Stimulated activated naive CD8-positive, alpha-beta T cell treated with anti-CD3 and anti-CD28 coated beads, Interleukin-15, amount 100 ng/mL, for 72 hours (primary cell): Measurements from ENCODE around the gene CCNT2.

Source experiments
- ATAC-seq: fragments of 150-1000 bp; cut with Tn5 transposase; 2 replicates; pipeline ENCODE4 v1.10.0; 2021; ENCODE audit warnings: mild to moderate bottlenecking, moderate library complexity
- DNase-seq, 2 donors: peaks; one replicate each; pipeline ENCODE4 v3.0.0; 2021 to 2022
- H3K27ac Mint-ChIP-seq, 2 donors: one replicate each; pipeline ENCODE4 v1.8.0; 2022; ENCODE audit warnings: mild to moderate bottlenecking in 2 of 2, mixed read lengths in 2 of 2, moderate library complexity in 2 of 2
- H3K27me3 Mint-ChIP-seq: one replicate; pipeline ENCODE4 v1.8.0; 2022; ENCODE audit warnings: mixed read lengths
- H3K4me1 Mint-ChIP-seq: one replicate; pipeline ENCODE4 v1.8.0; 2022; ENCODE audit warnings: mild to moderate bottlenecking, mixed read lengths
- H3K4me3 Mint-ChIP-seq, 2 donors: one replicate each; pipeline ENCODE4 v1.8.0; 2022; ENCODE audit warnings: mild to moderate bottlenecking in 2 of 2, mixed read lengths in 2 of 2, moderate library complexity in 1 of 2
- H3K9me3 Mint-ChIP-seq, 2 donors: one replicate each; pipeline ENCODE4 v1.8.0; 2022; ENCODE audit warnings: mixed read lengths in 2 of 2

CCNT2 gene

GRCh38 chr2:134910763-134911399 is 7.7 kb upstream of the CCNT2 start:
- Mint-ChIP-seq H3K4me3 (no peak overlapping the region), H3K4me1 (no peaks in the 10 kb centered on the region), H3K9me3 (peaks cover 9 to 12% of the 10 kb centered on the region in 2 donors), H3K27ac (no peak overlapping the region), H3K27me3 (no peaks in the 10 kb centered on the region)
- ATAC-seq = no peak
- DNase-seq = no peak

DNA sequence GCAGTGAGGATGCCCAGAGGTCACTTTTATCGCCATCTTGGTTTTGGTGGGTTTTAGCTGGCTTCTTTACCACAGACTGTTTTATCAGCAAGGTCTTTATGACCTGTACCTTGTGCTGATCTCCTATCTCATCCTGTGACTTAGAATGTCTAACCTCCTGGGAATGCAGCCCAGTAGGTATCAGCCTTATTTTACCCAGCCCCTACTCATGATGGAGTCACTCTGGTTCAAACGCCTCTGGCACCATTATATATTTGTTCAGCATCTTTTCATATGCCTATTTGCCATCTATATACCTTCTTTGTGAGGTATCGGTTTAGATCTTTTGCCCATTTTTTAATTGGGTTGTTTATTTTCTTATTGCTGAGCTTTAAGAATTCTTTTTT is 7.2 kb upstream of the CCNT2 start:
- Mint-ChIP-seq H3K9me3 (peaks cover 9 to 12% of the 10 kb centered on the region in 2 donors), H3K27me3 (no peaks in the 10 kb centered on the region), H3K4me3 (no peak overlapping the region), H3K27ac (no peak overlapping the region), H3K4me1 (no peaks in the 10 kb centered on the region)
- DNase-seq = no peak
- ATAC-seq = no peak

DNA sequence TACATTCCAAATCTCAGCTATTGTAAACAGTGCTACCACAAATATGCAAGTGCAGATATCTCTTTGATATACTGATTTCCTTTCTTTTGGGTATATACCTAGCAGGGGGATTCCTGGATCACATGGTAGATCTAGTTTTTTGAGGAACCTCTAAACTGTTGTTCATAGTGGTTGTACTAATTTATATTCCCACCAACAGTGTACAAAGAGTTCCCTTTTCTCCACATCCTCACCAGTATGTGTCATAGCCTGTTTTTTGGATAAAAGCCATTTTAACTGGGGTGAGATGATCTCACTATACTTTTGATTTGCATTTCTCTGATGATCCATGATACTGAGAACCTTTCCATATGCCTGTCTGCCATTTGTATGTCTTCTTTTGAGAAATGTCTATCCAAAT is 6.3 kb upstream of the CCNT2 start:
- ATAC-seq = no peak
- no peaks in the 10 kb centered on the region for H3K27me3 Mint-ChIP-seq
- H3K9me3 Mint-ChIP-seq = peaks cover 9 to 10% of the 10 kb centered on the region in 2 donors
- H3K27ac Mint-ChIP-seq = no peak overlapping the region
- no peak overlapping the region for H3K4me3 Mint-ChIP-seq
- peaks cover 6% of the 10 kb centered on the region for H3K4me1 Mint-ChIP-seq
- DNase-seq = no peak

DNA sequence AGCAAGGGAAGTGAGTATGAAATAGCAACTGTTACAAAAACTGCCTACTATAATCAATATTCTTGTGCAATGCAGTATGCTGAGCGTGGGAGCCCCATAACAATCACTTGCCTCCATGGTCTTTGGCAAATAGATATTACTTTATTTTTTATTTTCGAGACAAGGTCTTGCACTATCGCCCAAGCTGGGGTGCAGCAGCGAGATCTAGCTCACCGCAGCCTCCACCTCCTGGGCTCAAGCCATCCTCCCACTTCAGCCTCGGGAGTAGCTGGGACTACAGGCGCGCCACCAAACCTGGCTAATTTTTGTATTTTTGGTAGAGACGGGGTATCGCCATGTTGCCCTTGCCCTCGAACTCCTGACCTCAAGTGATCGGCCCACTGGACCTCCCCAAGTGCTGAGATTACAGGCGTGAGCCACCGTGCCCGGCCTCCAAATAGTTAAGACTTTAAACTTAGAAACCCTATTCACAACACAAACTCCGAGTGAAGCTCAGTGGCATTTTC is 1.2 kb upstream of the CCNT2 start:
- Mint-ChIP-seq H3K27me3 (no peaks in the 10 kb centered on the region), H3K4me3 (peak overlapping the region; percentile 95 to 97), H3K9me3 (no peaks in the 10 kb centered on the region), H3K4me1 (peaks cover 26% of the 10 kb centered on the region), H3K27ac (peak overlapping the region; percentile 99)
- ATAC-seq (no peak), DNase-seq (peak in 1 of 2 donors; percentile 25)

GRCh38 chr2:134917888-134918525 is 615 bp upstream of the CCNT2 start:
- Mint-ChIP-seq H3K4me3 (peak overlapping the region; percentile 95 to 97), H3K27ac (peak overlapping the region; percentile 99), H3K27me3 (no peaks in the 10 kb centered on the region), H3K9me3 (no peaks in the 10 kb centered on the region), H3K4me1 (peaks cover 32% of the 10 kb centered on the region)
- DNase-seq (peak in 1 of 2 donors; percentile 95), ATAC-seq (peak; percentile 85)

- ATAC-seq (peak; percentile 8), DNase-seq (peak; percentile 42 to 59)
- Mint-ChIP-seq H3K27ac (peak overlapping the region; percentile 99), H3K4me1 (peaks cover 48% of the 10 kb centered on the region), H3K4me3 (peak overlapping the region; percentile 95 to 97), H3K27me3 (no peaks in the 10 kb centered on the region), H3K9me3 (no peaks in the 10 kb centered on the region)
These were observed 954 bp downstream of the CCNT2 start for GRCh38 chr2:134919341-134920210.

DNA sequence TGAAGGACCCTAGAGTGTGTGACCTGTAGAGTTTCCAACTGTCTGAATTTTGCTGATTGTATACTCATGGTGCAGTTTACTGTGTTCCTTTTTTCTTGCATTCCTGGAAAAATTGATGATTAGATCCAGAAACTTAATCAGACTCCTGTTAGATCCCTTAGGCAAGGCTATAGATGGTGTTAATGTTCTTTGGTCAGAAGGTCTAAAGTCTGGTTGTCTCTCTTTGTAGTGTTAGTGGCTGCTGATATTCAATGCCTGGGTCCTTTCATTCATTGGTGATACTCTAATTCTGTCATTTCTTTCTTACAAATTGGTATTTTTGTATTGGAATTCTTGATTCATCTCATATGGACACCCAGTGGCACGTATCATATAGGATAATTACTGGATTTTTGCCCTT is 6.3 kb downstream of the CCNT2 start:
- H3K27me3 Mint-ChIP-seq = no peaks in the 10 kb centered on the region
- H3K9me3 Mint-ChIP-seq = no peaks in the 10 kb centered on the region
- peaks cover 77% of the 10 kb centered on the region for H3K4me1 Mint-ChIP-seq
- DNase-seq = no peak
- ATAC-seq = no peak
- no peak overlapping the region for H3K4me3 Mint-ChIP-seq
- no peak overlapping the region for H3K27ac Mint-ChIP-seq

- H3K27me3 Mint-ChIP-seq = no peaks in the 10 kb centered on the region
These were observed 7.8 kb downstream of the CCNT2 start for GRCh38 chr2:134926231-134926931.

DNA sequence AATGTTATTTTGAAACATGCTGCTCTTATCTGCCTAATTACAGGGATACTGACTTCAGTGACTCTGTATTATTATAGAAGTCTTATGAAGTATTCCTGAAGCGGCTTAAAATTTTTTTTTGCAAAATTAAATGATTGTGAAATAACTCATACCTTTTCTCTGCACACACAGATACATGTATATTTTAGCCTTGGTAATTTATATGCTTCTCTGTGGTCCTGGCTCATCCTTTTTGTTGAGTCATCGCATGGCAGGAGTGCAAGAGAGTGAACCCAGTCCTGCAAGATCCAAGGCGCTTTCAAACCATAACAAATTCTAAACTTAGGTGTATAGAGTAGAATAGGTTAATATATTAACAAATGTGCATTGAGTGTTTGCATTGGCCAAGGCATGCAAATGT is 8.6 kb downstream of the CCNT2 start:
- DNase-seq (no peak), ATAC-seq (no peak)
- H3K9me3 Mint-ChIP-seq = no peaks in the 10 kb centered on the region
- H3K4me1 Mint-ChIP-seq = peaks cover 80% of the 10 kb centered on the region
- no peak overlapping the region for H3K27ac Mint-ChIP-seq
- H3K4me3 Mint-ChIP-seq = no peak overlapping the region
- H3K27me3 Mint-ChIP-seq = no peaks in the 10 kb centered on the region

More at GRCh38 chr2:134926231-134926931, 7.8 kb downstream of the CCNT2 start:
- H3K4me1 Mint-ChIP-seq = peaks cover 81% of the 10 kb centered on the region
- no peak for DNase-seq
- ATAC-seq = no peak
- no peak overlapping the region for H3K27ac Mint-ChIP-seq
- no peaks in the 10 kb centered on the region for H3K9me3 Mint-ChIP-seq
- H3K4me3 Mint-ChIP-seq = peak overlapping the region; percentile 1 to 41

- Mint-ChIP-seq H3K27me3 (no peaks in the 10 kb centered on the region), H3K9me3 (no peaks in the 10 kb centered on the region), H3K27ac (peak overlapping the region in 1 of 2 donors; percentile 37), H3K4me1 (peaks cover 52% of the 10 kb centered on the region), H3K4me3 (no peak overlapping the region)
- DNase-seq (no peak), ATAC-seq (no peak)
These were observed 14.4 kb downstream of the CCNT2 start for GRCh38 chr2:134932864-134933526.

DNA sequence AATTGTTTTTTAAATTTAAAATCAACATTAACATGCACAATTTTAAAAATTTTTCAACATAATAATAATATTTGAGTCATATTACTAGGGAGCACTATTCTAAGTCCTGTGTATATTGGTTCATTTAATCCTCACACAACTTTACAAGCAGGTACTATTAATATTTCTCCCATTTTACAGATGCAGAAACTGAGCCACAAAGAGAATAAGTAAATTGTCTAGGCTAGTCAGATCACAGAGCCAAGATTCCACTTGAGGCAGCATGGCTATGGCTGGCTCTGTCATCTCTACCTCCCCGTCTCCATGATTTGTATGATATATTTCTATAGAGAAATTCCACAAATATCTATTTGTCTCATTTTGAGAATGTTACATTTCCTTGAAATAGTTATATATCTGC is 15.1 kb downstream of the CCNT2 start:
- no peak for ATAC-seq
- DNase-seq = no peak
- Mint-ChIP-seq H3K9me3 (no peaks in the 10 kb centered on the region), H3K4me1 (peaks cover 46% of the 10 kb centered on the region), H3K27me3 (no peaks in the 10 kb centered on the region), H3K27ac (no peak overlapping the region), H3K4me3 (no peak overlapping the region)

GRCh38 chr2:134934150-134934549 is 15.5 kb downstream of the CCNT2 start:
- no peak for DNase-seq
- Mint-ChIP-seq H3K4me3 (no peak overlapping the region), H3K4me1 (peaks cover 45% of the 10 kb centered on the region), H3K9me3 (no peaks in the 10 kb centered on the region), H3K27ac (no peak overlapping the region), H3K27me3 (no peaks in the 10 kb centered on the region)
- ATAC-seq = no peak

DNA sequence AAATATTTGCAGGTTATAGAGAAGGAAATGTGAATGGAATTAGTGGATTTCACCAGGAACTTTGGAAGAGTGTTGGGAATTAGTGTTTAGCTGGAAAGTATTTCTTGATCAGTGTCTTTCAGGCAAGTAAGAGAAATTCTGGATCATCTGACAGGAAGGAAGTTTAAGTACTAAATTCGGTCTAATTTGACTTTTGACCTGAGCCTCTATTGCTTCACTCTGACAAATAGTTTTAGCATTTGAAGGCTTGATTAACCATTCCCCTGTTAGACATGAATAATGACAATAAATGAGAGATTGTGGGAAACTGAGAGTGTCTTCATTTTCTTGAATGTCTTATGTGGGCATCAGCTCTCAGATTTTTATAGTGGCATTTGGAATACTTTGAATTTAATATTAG is 16.0 kb downstream of the CCNT2 start:
- ATAC-seq (no peak), DNase-seq (no peak)
- H3K9me3 Mint-ChIP-seq = no peaks in the 10 kb centered on the region
- peaks cover 40% of the 10 kb centered on the region for H3K4me1 Mint-ChIP-seq
- no peak overlapping the region for H3K27ac Mint-ChIP-seq
- no peak overlapping the region for H3K4me3 Mint-ChIP-seq
- no peaks in the 10 kb centered on the region for H3K27me3 Mint-ChIP-seq

GRCh38 chr2:134936691-134937090 is 18.1 kb downstream of the CCNT2 start:
- DNase-seq (no peak), ATAC-seq (no peak)
- no peaks in the 10 kb centered on the region for H3K9me3 Mint-ChIP-seq
- no peak overlapping the region for H3K27ac Mint-ChIP-seq
- H3K4me3 Mint-ChIP-seq = no peak overlapping the region
- peaks cover 29% of the 10 kb centered on the region for H3K4me1 Mint-ChIP-seq
- no peaks in the 10 kb centered on the region for H3K27me3 Mint-ChIP-seq

DNA sequence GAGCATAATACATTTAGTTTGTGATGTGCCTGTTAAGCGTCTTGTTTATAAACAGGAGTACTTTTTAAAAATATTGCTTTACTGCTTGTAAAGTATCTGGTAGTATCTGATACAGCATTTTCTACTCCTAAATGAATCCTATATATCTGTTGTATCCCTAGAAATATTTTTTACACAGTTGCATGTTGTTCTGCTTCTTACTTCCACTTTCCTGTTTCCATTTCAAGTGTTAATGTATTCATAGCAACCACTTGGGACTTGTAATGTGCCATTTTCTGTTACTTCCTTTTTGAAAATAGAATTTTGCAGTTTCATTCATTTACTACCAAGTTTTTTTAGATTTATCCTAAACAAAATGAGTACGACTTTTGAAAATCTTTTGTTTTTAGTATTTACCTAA is 24.9 kb downstream of the CCNT2 start:
- Mint-ChIP-seq H3K4me1 (peaks cover 37% of the 10 kb centered on the region), H3K9me3 (no peaks in the 10 kb centered on the region), H3K27me3 (no peaks in the 10 kb centered on the region), H3K27ac (peak overlapping the region in 1 of 2 donors; percentile 89), H3K4me3 (no peak overlapping the region)
- no peak for DNase-seq
- no peak for ATAC-seq
